NOMO-1 treated with DMSO at 0.1 percent for 48 hours (cell line): ENCODE data around the gene COL12A1.

Experiments
- DNase-seq: peaks from one replicate; lab custom pipeline; 2025; ENCODE audit not compliant: unreplicated experiment; lab: John Stamatoyannopoulos, UW

Gene COL12A1

GRCh38 chr6:75103431-75103830 is 102.4 kb downstream of the COL12A1 start:
- DNase-seq, result no peak

GRCh38 chr6:75102301-75102700 is 103.6 kb downstream of the COL12A1 start:
- no peak for DNase-seq

- DNase-seq, result no peak
These were observed 104.0 kb downstream of the COL12A1 start for GRCh38 chr6:75101896-75102295.

- no peak for DNase-seq
These were observed 107.1 kb downstream of the COL12A1 start for GRCh38 chr6:75098709-75099108.

- DNase-seq, result no peak
These were observed 108.9 kb downstream of the COL12A1 start for GRCh38 chr6:75096966-75097365.

- no peak for DNase-seq
These were observed 111.1 kb downstream of the COL12A1 start for GRCh38 chr6:75094614-75095200.

GRCh38 chr6:75091467-75092190 is 114.2 kb downstream of the COL12A1 start:
- DNase-seq, result no peak

GRCh38 chr6:75090576-75090975 is 115.3 kb downstream of the COL12A1 start:
- DNase-seq, result no peak

- DNase-seq, result no peak
These were observed 115.9 kb downstream of the COL12A1 start for GRCh38 chr6:75089921-75090320.

GRCh38 chr6:75089151-75089897 is 116.5 kb downstream of the COL12A1 start:
- peak; percentile 25 for DNase-seq

GRCh38 chr6:75085931-75086635 is 119.8 kb downstream of the COL12A1 start:
- DNase-seq, result no peak

GRCh38 chr6:75084872-75085381 is 120.9 kb downstream of the COL12A1 start:
- DNase-seq, result no peak

- no peak for DNase-seq
These were observed 121.8 kb downstream of the COL12A1 start for GRCh38 chr6:75084018-75084417.

- no peak for DNase-seq
These were observed 123.9 kb downstream of the COL12A1 start for GRCh38 chr6:75081921-75082320.

GRCh38 chr6:75081047-75081446 is 124.8 kb downstream of the COL12A1 start:
- DNase-seq, result no peak

- DNase-seq, result no peak
These were observed 126.3 kb downstream of the COL12A1 start for GRCh38 chr6:75079589-75079988.

- no peak for DNase-seq
These were observed 128.2 kb downstream of the COL12A1 start for GRCh38 chr6:75077701-75078100.

GRCh38 chr6:75076009-75076408 is 129.8 kb downstream of the COL12A1 start:
- DNase-seq, result no peak

GRCh38 chr6:75070244-75070643 is 135.6 kb downstream of the COL12A1 start:
- DNase-seq, result no peak

GRCh38 chr6:75065523-75065922 is 140.3 kb downstream of the COL12A1 start:
- DNase-seq, result no peak

- no peak for DNase-seq
These were observed 153.4 kb downstream of the COL12A1 start for GRCh38 chr6:75052491-75052890.
